ENCODE results near the gene SPATA13.

Gene SPATA13

DNA sequence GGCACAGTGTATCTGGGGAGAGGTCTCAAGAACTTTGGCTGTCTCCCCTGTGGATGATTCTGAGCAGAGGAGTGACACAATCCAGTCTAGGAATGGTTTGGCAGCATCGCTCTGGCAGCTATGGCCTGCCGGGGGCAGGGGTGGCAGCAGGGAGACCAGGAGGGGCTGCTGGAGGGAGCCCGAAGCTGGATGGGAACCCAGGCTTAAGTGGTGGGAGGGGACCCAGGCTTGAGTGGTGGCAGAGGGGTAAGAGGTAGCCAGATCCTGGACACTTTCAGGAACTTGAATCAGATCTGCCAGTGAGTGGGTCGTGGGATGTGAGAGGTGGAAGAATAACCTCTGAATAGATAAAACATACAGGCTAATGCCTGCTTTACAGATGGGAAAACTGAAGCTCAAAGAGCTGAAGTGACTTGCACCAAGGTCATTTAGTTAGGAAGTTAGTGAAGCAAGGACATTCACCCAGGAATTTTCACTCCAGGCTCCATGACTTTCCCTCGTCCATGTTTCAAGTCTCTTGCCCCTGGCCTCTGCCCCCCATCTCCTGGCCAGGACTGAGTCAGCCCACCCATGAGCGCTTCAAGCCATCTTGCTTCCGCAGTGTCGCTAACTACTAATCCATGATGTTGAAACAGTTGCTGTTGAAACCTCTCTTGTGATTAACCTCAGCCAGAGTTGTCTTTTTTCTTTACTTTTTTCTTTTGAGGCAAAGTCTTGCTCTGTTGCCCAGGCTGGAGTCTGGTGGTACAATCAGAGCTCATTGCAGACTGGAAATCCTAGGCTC is 119.0 kb downstream of the SPATA13 start:
- H3K4me2 ChIP-seq (ENCODE audit: low read length): no peak overlapping the region
- no peak overlapping the region for H2AFZ ChIP-seq (ENCODE audit: low read depth, low read length)
- no peak overlapping the region for H3K27ac ChIP-seq (ENCODE audit: low read length)
- H3K9me3 ChIP-seq (ENCODE audit: insufficient read depth, low read length): no peaks in the 10 kb centered on the region
- peaks cover 42% of the 10 kb centered on the region for H3K4me1 ChIP-seq (ENCODE audit: low read length)
- no peaks in the 10 kb centered on the region for H3K79me2 ChIP-seq (ENCODE audit: low read length)
- H3K4me3 ChIP-seq (ENCODE audit: low read length): no peak overlapping the region
- no peaks in the 10 kb centered on the region for H4K20me1 ChIP-seq (ENCODE audit: insufficient read depth, low read length)
- no peaks in the 10 kb centered on the region for H3K36me3 ChIP-seq (replicated peaks; ENCODE audit: low read depth, low read length)
- TF ChIP-seq EZH2phosphoT487 (IDR thresholded peaks at IDR 0.05; ENCODE audit: low read depth): no peak
- TF ChIP-seq, protein P1, sequence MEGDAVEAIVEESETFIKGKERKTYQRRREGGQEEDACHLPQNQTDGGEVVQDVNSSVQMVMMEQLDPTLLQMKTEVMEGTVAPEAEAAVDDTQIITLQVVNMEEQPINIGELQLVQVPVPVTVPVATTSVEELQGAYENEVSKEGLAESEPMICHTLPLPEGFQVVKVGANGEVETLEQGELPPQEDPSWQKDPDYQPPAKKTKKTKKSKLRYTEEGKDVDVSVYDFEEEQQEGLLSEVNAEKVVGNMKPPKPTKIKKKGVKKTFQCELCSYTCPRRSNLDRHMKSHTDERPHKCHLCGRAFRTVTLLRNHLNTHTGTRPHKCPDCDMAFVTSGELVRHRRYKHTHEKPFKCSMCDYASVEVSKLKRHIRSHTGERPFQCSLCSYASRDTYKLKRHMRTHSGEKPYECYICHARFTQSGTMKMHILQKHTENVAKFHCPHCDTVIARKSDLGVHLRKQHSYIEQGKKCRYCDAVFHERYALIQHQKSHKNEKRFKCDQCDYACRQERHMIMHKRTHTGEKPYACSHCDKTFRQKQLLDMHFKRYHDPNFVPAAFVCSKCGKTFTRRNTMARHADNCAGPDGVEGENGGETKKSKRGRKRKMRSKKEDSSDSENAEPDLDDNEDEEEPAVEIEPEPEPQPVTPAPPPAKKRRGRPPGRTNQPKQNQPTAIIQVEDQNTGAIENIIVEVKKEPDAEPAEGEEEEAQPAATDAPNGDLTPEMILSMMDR (IDR thresholded peaks at IDR 0.05; ENCODE audit: low read depth, low read length): no peak
- no peaks in the 10 kb centered on the region for H3K27me3 ChIP-seq (ENCODE audit: low read depth, low read length)
- no peak overlapping the region for H3K9ac ChIP-seq (ENCODE audit: low read length)

DNA sequence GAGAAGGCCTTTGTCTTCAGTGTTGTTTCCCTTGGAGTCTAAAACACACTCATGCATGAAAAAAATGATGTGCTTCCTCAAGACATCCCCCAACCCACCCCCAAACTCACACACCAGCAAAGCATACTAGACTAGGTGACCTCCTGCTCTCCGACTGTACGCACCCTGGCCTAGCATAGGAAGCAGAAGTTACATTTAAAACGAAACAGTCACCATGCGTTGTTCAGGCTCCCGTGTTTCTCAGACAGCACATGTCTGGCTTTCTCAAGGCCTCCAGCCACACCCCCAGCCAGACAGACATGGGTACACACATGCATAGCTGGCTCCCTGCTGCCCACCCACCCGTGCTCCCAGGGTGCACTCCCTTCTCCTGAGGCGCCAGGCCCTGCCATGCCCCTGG is 120.2 kb downstream of the SPATA13 start:
- H3K9ac ChIP-seq (ENCODE audit: low read length): peak overlapping the region; percentile 15; the same call in 1 of the 2 replicates
- H3K4me2 ChIP-seq (ENCODE audit: low read length): peak overlapping the region; percentile 46
- no peaks in the 10 kb centered on the region for H3K79me2 ChIP-seq (ENCODE audit: low read length)
- no peaks in the 10 kb centered on the region for H3K36me3 ChIP-seq (replicated peaks; ENCODE audit: low read depth, low read length)
- peaks cover 30% of the 10 kb centered on the region for H3K4me1 ChIP-seq (ENCODE audit: low read length)
- H3K27ac ChIP-seq (ENCODE audit: low read length): peak overlapping the region; percentile 33
- TF ChIP-seq EZH2phosphoT487 (IDR thresholded peaks at IDR 0.05; ENCODE audit: low read depth): no peak
- TF ChIP-seq, protein P1 (IDR thresholded peaks at IDR 0.05; ENCODE audit: low read depth, low read length): no peak
- H3K4me3 ChIP-seq (ENCODE audit: low read length): peak overlapping the region; percentile 4; the same call in 1 of the 2 replicates
- no peaks in the 10 kb centered on the region for H3K27me3 ChIP-seq (ENCODE audit: low read depth, low read length)
- no peaks in the 10 kb centered on the region for H3K9me3 ChIP-seq (ENCODE audit: insufficient read depth, low read length)
- H2AFZ ChIP-seq (ENCODE audit: low read depth, low read length): peak overlapping the region; percentile 31; the same call in 1 of the 2 replicates
- no peaks in the 10 kb centered on the region for H4K20me1 ChIP-seq (ENCODE audit: insufficient read depth, low read length)

DNA sequence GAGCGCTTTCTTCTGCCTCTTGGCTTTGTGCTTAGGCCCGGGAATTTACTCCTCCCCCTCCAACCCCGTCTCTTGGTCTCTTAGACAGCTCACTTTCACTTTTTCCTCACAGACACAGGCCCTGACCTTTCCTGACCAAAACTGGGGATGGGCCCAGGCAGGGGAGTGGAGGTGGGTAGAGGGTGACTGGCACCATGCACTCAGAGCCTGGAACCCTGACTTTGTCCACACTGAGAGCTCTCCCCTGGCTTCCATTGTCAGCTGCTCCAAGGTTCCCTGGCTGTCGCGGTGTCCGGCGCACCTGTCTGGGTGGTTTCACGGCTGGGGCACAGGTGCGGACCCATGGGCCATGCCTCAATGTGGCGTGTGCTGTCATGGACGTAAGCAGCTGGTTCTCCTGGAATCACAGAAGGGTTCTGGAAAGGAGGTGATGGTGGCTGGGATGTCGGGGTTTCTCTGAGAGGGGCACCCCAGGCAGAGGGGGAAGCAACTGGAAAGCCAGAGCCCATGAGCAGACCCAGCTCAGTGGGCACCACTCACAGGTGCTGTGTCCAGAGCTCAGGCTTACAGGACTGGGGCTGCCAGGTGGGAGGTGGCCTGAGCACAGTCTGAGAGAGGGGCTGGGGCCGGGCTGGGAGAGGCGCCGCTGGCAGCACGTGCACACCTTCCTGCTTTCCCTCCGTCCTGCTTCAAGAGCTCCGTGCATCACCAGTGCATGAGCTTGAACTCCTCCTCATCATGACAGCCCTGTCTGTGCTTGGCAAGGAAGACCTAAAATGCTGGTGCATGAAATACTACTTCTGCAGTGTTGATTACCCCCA is 120.9 kb downstream of the SPATA13 start:
- Histone ChIP-seq H3K4me3 (ENCODE audit: low read length) (peak overlapping the region; percentile 4; the same call in 1 of the 2 replicates), H3K36me3 (replicated peaks; ENCODE audit: low read depth, low read length) (peaks cover 2% of the 10 kb centered on the region), H3K9me3 (ENCODE audit: insufficient read depth, low read length) (no peaks in the 10 kb centered on the region), H3K4me2 (ENCODE audit: low read length) (peak overlapping the region; percentile 46), H3K27ac (ENCODE audit: low read length) (peak overlapping the region; percentile 33), H3K9ac (ENCODE audit: low read length) (peak overlapping the region; percentile 15; the same call in 1 of the 2 replicates), H2AFZ (ENCODE audit: low read depth, low read length) (no peak overlapping the region), H3K27me3 (ENCODE audit: low read depth, low read length) (no peaks in the 10 kb centered on the region), H3K79me2 (ENCODE audit: low read length) (no peaks in the 10 kb centered on the region), H3K4me1 (ENCODE audit: low read length) (peaks cover 23% of the 10 kb centered on the region), H4K20me1 (ENCODE audit: insufficient read depth, low read length) (no peaks in the 10 kb centered on the region)
- no peak for TF ChIP-seq EZH2phosphoT487 (IDR thresholded peaks at IDR 0.05; ENCODE audit: low read depth)
- TF ChIP-seq, protein P1 (IDR thresholded peaks at IDR 0.05; ENCODE audit: low read depth, low read length): no peak

DNA sequence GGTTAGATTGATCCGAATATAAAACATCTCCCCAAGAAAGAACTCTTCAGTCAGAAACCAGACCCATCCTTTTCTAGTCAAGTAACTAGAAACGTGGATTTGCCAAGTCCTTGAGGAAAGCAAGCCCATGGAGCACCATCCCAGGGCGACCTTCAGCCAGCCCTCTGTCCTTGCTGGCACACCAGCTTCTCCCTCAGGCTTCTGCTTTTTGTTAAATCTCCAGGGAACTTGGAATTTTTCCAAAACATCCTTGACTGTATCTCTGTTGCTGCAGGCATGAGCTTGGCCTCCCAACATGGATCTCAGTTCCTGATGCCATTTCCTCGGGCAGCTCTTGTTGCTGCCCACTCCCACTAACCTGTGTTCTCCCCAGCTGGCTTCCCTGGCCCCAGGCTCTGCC is 121.7 kb downstream of the SPATA13 start:
- TF ChIP-seq EZH2phosphoT487 (IDR thresholded peaks at IDR 0.05; ENCODE audit: low read depth): no peak
- TF ChIP-seq, protein P1 (IDR thresholded peaks at IDR 0.05; ENCODE audit: low read depth, low read length): no peak
- H3K4me1 ChIP-seq (ENCODE audit: low read length): peaks cover 20% of the 10 kb centered on the region
- no peaks in the 10 kb centered on the region for H3K27me3 ChIP-seq (ENCODE audit: low read depth, low read length)
- no peak overlapping the region for H2AFZ ChIP-seq (ENCODE audit: low read depth, low read length)
- H3K4me3 ChIP-seq (ENCODE audit: low read length): no peak overlapping the region
- no peak overlapping the region for H3K27ac ChIP-seq (ENCODE audit: low read length)
- H4K20me1 ChIP-seq (ENCODE audit: insufficient read depth, low read length): no peaks in the 10 kb centered on the region
- no peak overlapping the region for H3K9ac ChIP-seq (ENCODE audit: low read length)
- H3K79me2 ChIP-seq (ENCODE audit: low read length): no peaks in the 10 kb centered on the region
- no peak overlapping the region for H3K4me2 ChIP-seq (ENCODE audit: low read length)
- no peaks in the 10 kb centered on the region for H3K9me3 ChIP-seq (ENCODE audit: insufficient read depth, low read length)
- H3K36me3 ChIP-seq (replicated peaks; ENCODE audit: low read depth, low read length): peaks cover 2% of the 10 kb centered on the region

All from OCI-LY3 (cell line).